ENCODE measurements around the gene AMTN. TPM values are rescaled to one million over a fixed set of nuclear protein-coding genes. Genes with fewer than 3 reads are reported as not detected.

The AMTN gene
- total RNA-seq, 1 donor from 2014 or later = not detected

- Mint-ChIP-seq H3K27ac (ENCODE audit: unreplicated experiment) (no peak overlapping the region), H3K27me3 (ENCODE audit: low read depth) (peaks cover 2% of the 10 kb centered on the region), H3K4me3 (ENCODE audit: unreplicated experiment) (no peak overlapping the region), H3K36me3 (ENCODE audit: low read depth) (no peaks in the 10 kb centered on the region), H3K4me1 (ENCODE audit: low read depth) (peaks cover 11% of the 10 kb centered on the region), H3K9me3 (ENCODE audit: low read depth) (no peaks in the 10 kb centered on the region)
- TF ChIP-seq CTCF (IDR thresholded peaks at IDR 0.05) = no peak
- no peak for DNase-seq (ENCODE audit: low spot score)
Measured at GRCh38 chr4:70518716-70519115, 347 bp downstream of the AMTN start.

GRCh38 chr4:70522626-70523025, 4.3 kb downstream of the AMTN start:
- TF ChIP-seq CTCF (IDR thresholded peaks at IDR 0.05) = no peak
- no peak overlapping the region for H3K27ac Mint-ChIP-seq (ENCODE audit: unreplicated experiment)
- no peak overlapping the region for H3K4me3 Mint-ChIP-seq (ENCODE audit: unreplicated experiment)
- no peaks in the 10 kb centered on the region for H3K9me3 Mint-ChIP-seq (ENCODE audit: low read depth)
- no peaks in the 10 kb centered on the region for H3K36me3 Mint-ChIP-seq (ENCODE audit: low read depth)
- DNase-seq (ENCODE audit: low spot score) = no peak
- peaks cover 3% of the 10 kb centered on the region for H3K4me1 Mint-ChIP-seq (ENCODE audit: low read depth)
- peaks cover 14% of the 10 kb centered on the region for H3K27me3 Mint-ChIP-seq (ENCODE audit: low read depth)

- peaks cover 3% of the 10 kb centered on the region for H3K9me3 Mint-ChIP-seq (ENCODE audit: low read depth)
- no peaks in the 10 kb centered on the region for H3K36me3 Mint-ChIP-seq (ENCODE audit: low read depth)
- H3K4me1 Mint-ChIP-seq (ENCODE audit: low read depth) = no peaks in the 10 kb centered on the region
- H3K4me3 Mint-ChIP-seq (ENCODE audit: unreplicated experiment) = no peak overlapping the region
- H3K27me3 Mint-ChIP-seq (ENCODE audit: low read depth) = peaks cover 9% of the 10 kb centered on the region
- TF ChIP-seq CTCF (IDR thresholded peaks at IDR 0.05) = no peak
- DNase-seq (ENCODE audit: low spot score) = no peak
- no peak overlapping the region for H3K27ac Mint-ChIP-seq (ENCODE audit: unreplicated experiment)
Measured at GRCh38 chr4:70530997-70531396, 12.6 kb downstream of the AMTN start.

GRCh38 chr4:70531981-70532380, 13.6 kb downstream of the AMTN start:
- no peaks in the 10 kb centered on the region for H3K36me3 Mint-ChIP-seq (ENCODE audit: low read depth)
- H3K4me3 Mint-ChIP-seq (ENCODE audit: unreplicated experiment) = no peak overlapping the region
- TF ChIP-seq CTCF (IDR thresholded peaks at IDR 0.05) = peak; percentile 10
- H3K9me3 Mint-ChIP-seq (ENCODE audit: low read depth) = peaks cover 3% of the 10 kb centered on the region
- peaks cover 6% of the 10 kb centered on the region for H3K27me3 Mint-ChIP-seq (ENCODE audit: low read depth)
- no peaks in the 10 kb centered on the region for H3K4me1 Mint-ChIP-seq (ENCODE audit: low read depth)
- H3K27ac Mint-ChIP-seq (ENCODE audit: unreplicated experiment) = no peak overlapping the region
- DNase-seq (ENCODE audit: low spot score) = no peak

- H3K4me1 Mint-ChIP-seq (ENCODE audit: low read depth) = no peaks in the 10 kb centered on the region
Measured at GRCh38 chr4:70533211-70533610, 14.8 kb downstream of the AMTN start.

More at GRCh38 chr4:70533211-70533610, 14.8 kb downstream of the AMTN start:
- Mint-ChIP-seq H3K27ac (ENCODE audit: unreplicated experiment) (no peak overlapping the region), H3K36me3 (ENCODE audit: low read depth) (no peaks in the 10 kb centered on the region), H3K4me3 (ENCODE audit: unreplicated experiment) (no peak overlapping the region), H3K9me3 (ENCODE audit: low read depth) (peaks cover 3% of the 10 kb centered on the region), H3K27me3 (ENCODE audit: low read depth) (peaks cover 5% of the 10 kb centered on the region)
- DNase-seq (ENCODE audit: low spot score) = no peak
- no peak for TF ChIP-seq CTCF (IDR thresholded peaks at IDR 0.05)
